DMS153 (cell line): ENCODE data around the gene UCP3.
"Not testable (repeated sequence)": the region's sequence is repeated elsewhere in the genome, so short reads cannot be mapped to it uniquely, and the experiment has no call there.

Experiments
- DNase-seq: peaks from one replicate; lab custom pipeline; 2025; lab: John Stamatoyannopoulos, UW

UCP3 gene

GRCh38 chr11:74000307-74001133 is 8.4 kb downstream of the UCP3 start:
- no peak for DNase-seq

- DNase-seq, result no peak
Measured at GRCh38 chr11:73999581-74000306, 9.1 kb downstream of the UCP3 start.

DNA sequence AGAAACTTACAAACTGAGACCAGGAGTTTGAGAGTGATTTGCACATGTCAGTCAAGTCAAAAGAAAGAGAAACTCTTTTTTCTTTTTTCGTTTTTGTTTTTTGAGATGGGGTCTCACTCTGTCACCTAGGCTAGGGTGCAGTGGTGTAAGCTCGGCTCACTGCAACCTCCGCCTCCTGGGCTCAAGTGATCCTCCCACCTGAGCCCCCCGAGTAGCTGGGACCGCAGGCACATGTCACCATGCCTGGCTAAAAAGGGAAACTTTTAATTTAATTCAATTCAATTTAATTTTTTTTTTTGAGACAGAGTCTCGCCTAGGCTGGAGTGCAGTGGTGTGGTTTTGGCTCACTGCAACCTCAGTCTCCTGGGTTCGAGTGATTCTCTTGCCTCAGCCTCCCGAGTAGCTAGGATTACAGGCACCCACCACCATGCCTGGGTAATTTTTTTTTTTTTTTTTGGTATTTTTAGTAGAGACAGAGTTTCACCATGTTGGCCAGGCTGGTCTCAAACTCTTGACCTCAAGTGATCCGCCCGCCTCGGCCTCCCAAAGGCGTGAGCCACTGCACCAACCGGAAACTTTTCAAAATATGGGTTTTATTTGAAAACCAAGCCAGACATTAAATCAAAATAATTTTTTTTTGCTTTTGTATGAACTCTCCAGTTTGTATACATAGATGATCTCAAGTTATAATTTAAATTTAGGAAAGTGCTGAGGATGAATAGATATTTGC is 9.9 kb downstream of the UCP3 start:
- no peak for DNase-seq

DNA sequence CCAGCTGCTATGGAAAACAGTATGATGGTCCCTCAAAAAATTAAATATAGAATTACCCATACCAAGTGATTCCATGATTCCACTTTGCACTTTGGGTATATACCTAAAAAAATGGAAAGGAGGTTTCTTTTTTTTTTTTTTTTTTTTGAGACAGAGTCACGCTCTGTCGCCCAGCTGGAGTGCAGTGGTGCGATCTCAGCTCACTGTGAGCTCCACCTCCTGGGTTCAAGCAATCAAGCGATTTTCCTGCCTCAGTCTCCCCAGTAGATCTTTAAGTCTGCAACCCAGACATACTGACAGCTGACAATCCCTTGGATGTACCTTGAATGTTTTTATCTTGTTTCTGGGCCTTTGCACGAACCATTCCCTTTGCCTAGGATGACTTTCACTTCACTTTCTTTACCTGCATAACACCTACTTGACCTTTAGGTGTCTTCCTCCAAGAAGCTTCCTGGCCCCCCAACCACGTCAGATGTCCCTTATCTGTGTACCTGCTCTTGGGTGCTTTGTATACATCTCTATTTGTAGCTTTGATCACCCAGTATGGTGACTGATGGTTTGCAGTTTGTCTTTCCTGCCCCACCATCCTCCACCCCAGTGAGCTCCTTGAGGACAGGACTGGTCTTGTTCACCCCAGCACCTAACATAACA is 11.6 kb downstream of the UCP3 start:
- no peak for DNase-seq

GRCh38 chr11:73996161-73996747 is 12.6 kb downstream of the UCP3 start:
- no peak for DNase-seq

GRCh38 chr11:73995731-73996130 is 13.2 kb downstream of the UCP3 start:
- DNase-seq, result no peak

DNA sequence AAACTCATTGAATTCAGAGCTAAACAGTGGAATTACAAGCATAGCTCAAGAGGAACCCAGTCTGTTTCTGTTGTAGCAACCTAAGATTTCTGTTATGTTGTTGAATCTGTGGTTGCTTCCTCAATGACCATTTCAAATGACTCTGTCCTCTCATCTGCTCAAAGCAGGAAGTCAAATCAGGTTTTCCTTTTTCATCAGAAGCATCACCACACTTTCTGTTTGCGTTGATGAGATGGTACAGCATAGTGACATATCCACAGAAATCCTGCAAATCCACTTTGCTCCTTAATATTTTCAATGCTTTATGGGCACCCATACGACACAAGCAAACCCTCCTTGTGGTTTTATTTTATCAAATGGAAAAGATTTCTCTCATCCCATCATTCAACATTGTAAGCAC is 13.6 kb downstream of the UCP3 start:
- peak; percentile 74 for DNase-seq

GRCh38 chr11:73991471-73992006 is 17.3 kb downstream of the UCP3 start:
- no peak for DNase-seq

- no peak for DNase-seq
Measured at GRCh38 chr11:73990730-73991129, 18.2 kb downstream of the UCP3 start.

GRCh38 chr11:73989156-73989555 is 19.7 kb downstream of the UCP3 start:
- no peak for DNase-seq

DNA sequence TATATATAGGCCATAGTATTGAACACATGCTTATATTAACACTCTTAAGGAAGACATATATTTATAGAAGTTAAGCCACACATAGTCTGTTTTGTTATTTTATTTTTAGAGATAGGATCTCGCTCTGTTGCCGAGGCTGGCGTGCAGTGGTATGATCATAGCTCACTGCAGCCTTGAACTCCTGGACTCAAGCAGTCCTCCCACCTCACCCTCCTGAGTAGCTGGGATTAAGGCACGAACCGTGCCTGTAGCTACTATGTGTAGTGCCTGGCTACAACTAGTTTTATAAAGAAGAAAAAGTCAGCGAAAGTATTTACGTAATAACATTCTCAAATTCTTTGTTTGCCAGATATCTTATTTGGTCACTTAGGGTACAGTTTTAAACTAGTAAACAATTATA is 20.7 kb downstream of the UCP3 start:
- no peak for DNase-seq

DNA sequence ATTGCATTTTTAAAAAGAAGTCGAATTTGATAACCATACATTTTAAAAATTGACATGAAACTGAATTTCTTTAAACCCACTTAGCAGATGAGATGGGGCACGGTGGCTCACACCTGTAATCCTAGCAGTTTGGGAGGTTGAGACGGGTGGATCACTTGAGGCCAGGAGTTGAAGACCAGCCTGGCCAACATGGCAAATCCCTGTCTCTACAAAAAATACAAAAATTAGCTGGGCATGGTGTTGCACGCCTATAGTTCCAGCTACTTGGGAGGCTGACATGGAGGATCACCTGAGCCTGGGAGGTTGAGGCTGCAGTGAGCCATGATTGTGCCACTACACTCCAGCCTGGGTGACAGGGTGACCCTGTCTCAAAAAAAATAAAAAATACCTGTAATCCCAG is 23.2 kb downstream of the UCP3 start:
- not testable (repeated sequence) for DNase-seq

- DNase-seq, result peak; percentile 78
Measured at GRCh38 chr11:73983741-73984538, 24.9 kb downstream of the UCP3 start.

DNA sequence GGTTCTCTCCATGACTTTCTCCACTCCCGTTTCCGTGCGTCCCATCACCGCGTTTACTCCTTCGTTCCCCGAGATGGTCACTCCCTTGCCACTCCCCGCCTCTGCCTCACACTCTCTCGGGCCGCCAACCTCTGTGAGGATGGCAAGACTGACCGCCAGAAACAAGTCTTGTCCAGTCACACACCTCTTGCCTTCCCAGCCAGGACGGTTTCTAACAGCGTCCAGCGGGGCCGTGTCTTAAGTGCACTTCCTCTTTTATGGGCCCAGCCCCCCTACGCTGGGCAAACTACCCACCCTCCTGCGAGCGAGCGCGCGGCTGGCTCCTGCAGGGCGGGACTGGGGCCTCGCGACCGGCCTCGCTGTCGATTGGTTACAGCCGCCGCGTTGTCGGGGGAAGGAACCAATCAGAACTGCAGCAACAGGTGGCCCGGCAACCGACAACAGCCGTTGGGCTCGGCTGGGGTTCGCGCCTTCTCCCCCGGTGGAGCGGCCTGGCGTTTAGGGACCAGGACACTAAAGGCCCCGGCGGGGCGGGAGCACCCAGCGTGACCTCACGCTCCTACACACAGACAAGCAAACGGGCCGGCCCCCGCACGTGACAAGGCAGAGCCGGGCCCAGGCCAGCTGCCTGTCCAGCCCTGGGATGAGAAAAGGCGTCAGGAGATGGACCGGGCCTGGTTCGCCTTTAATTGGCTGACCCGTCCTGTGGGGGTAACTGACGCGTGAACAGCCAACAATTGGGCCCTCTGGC is 25.7 kb downstream of the UCP3 start:
- peak; percentile 96 for DNase-seq

GRCh38 chr11:73982595-73982989 is 26.3 kb downstream of the UCP3 start, which contains the start of gene UCP2:
TSS of gene UCP2 (minus strand) at chr11:73982843. CDS start at chr11:73978378, 4,465 bp downstream.
- peak; percentile 80 for DNase-seq

DNA sequence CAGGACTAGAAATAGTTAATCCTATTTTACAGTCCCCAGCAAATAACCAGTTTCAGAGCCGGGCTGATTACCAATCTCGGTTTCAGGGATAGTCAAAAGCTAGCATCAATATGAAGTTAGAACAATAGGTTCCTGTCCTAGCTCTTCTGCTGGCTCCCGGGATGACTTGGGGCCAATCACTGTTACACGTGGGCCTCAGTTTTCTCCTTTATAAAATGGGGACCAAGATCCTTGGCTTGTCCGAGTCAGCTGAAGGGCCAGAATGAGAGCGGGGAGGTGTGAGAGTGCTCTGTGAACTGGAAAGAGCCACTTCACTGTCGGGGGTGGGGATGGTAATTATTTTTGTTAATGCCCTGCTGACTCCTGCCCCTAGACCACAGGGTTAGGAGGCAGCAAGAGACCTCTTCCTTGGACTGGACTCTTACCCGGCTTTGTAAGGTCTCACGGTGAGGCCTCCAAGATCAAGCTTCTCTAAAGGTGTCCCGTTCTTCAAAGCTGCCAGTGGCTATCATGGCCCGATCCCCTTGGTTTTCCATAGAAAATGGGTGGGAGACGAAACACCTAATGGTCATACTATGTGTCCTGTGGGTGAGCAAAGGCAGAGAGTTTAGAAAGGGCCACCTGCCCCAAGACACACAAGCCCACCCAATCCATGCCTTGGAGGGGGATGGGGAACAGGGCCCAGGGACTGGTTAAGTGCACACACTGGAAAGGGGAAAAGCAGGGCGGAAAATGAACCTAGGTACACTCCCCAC is 27.7 kb downstream of the UCP3 start:
- DNase-seq, result no peak

- peak; percentile 96 for DNase-seq
Measured at GRCh38 chr11:73980001-73980961, 28.6 kb downstream of the UCP3 start.

- DNase-seq, result no peak
Measured at GRCh38 chr11:73978576-73979086, 30.3 kb downstream of the UCP3 start.
